T-cell (primary cell): Measurements from ENCODE around the gene BOLL. TPM values are rescaled to one million over a fixed set of nuclear protein-coding genes. Genes with fewer than 3 reads are reported as not detected.
"Not testable (repeated sequence)": the region's sequence is repeated elsewhere in the genome, so short reads cannot be mapped to it uniquely, and the experiment has no call there.

ENCODE experiments used
- ATAC-seq, 4 experiments: fragments of 200-7000 bp in 3 of 4; fragments of 150-1000 bp in 1 of 4; cut with Tn5 transposase; replicated peaks in 1 of 4; 1 replicate in 3 of 4; 2 replicates in 1 of 4; pipeline ENCODE4 v1.10.0; 2021; ENCODE audit warnings: moderate library complexity in 3 of 4, mild to moderate bottlenecking in 2 of 4, moderate number of reproducible peaks in 1 of 4
- CTCF ChIA-PET, 2 donors: fragments of 300-600 bp; sonication (Branson Sonifier 250); formaldehyde crosslinking; loops; one replicate each; lab custom pipeline; 2022; ENCODE audit warnings: antibody characterized with exemption in 2 of 2; lab: Charles Lee
- POLR2A ChIA-PET, 2 donors: fragments of 300-600 bp; sonication (Branson Sonifier 250); formaldehyde crosslinking; loops; one replicate each; lab custom pipeline; 2022; ENCODE audit warnings: antibody characterized with exemption in 2 of 2; lab: Charles Lee
- DNase-seq, 35 experiments: peaks; one replicate each; pipeline versions ENCODE4 v3.0.0 to v3.0.0-alpha.2; 2013 to 2023
- H3K27ac ChIP-seq: one replicate; pipeline ENCODE4 v1.5.1; 2013; ENCODE audit warnings: low read length
- H3K27me3 ChIP-seq, 2 experiments: replicated peaks in 1 of 2; 1 replicate in 1 of 2; 2 replicates in 1 of 2; pipeline versions ENCODE4 v1.6.1 to v1.7.0; 2013; ENCODE audit warnings: low read length in 1 of 2, mixed read lengths in 1 of 2; ENCODE audit not compliant: control insufficient read depth in 2 of 2, insufficient read depth in 2 of 2; ENCODE audit errors: extremely low read depth in 1 of 2
- H3K36me3 ChIP-seq, 2 donors: 1 replicate in 1 of 2; 2 replicates in 1 of 2; pipeline versions ENCODE4 v1.6.1 to v1.7.0; 2013; ENCODE audit warnings: low read length in 1 of 2; ENCODE audit not compliant: control insufficient read depth in 2 of 2, insufficient read depth in 1 of 2; ENCODE audit errors: extremely low read depth in 1 of 2
- H3K4me1 ChIP-seq, 2 experiments: 1 replicate in 1 of 2; 2 replicates in 1 of 2; pipeline versions ENCODE4 v1.6.1 to v1.7.0; 2013; ENCODE audit warnings: low read length in 2 of 2, mixed read lengths in 1 of 2; ENCODE audit not compliant: insufficient read depth in 2 of 2, control insufficient read depth in 1 of 2; ENCODE audit errors: extremely low read depth in 1 of 2
- H3K4me3 ChIP-seq, 2 donors: 1 replicate in 1 of 2; 2 replicates in 1 of 2; pipeline versions ENCODE4 v1.5.1 to v1.7.0; 2013; ENCODE audit warnings: mild to moderate bottlenecking in 2 of 2, low read length in 1 of 2, moderate library complexity in 1 of 2; ENCODE audit not compliant: control insufficient read depth in 1 of 2; ENCODE audit errors: extremely low read depth in 1 of 2
- H3K9me3 ChIP-seq: 2 replicates; pipeline ENCODE4 v1.7.0; 2013
- H3K27ac Mint-ChIP-seq, 2 donors: one replicate each; pipeline ENCODE4 v1.8.0; 2020 to 2021; ENCODE audit warnings: mild to moderate bottlenecking in 2 of 2, mixed read lengths in 2 of 2
- H3K27me3 Mint-ChIP-seq, 2 donors: one replicate each; pipeline ENCODE4 v1.8.0; 2021 to 2022; ENCODE audit warnings: mixed read lengths in 2 of 2
- H3K36me3 Mint-ChIP-seq: one replicate; pipeline ENCODE4 v1.8.0; 2021; ENCODE audit warnings: mixed read lengths
- H3K4me1 Mint-ChIP-seq, 3 donors: one replicate each; pipeline ENCODE4 v1.8.0; 2020 to 2022; ENCODE audit warnings: mixed read lengths in 3 of 3, mild to moderate bottlenecking in 1 of 3
- H3K4me3 Mint-ChIP-seq, 3 donors: one replicate each; pipeline ENCODE4 v1.8.0; 2020 to 2022; ENCODE audit warnings: mild to moderate bottlenecking in 3 of 3, mixed read lengths in 3 of 3, moderate library complexity in 3 of 3
- H3K9me3 Mint-ChIP-seq, 3 donors: one replicate each; pipeline ENCODE4 v1.8.0; 2020 to 2022; ENCODE audit warnings: mixed read lengths in 3 of 3
- WGBS: methylation state at CpG from one replicate; pipeline ENCODE4 v1.1.5; 2013; ENCODE audit warnings: missing lambda C conversion rate; ENCODE audit not compliant: insufficient coverage; 5-methylcytosine and 5-hydroxymethylcytosine counted together
- total RNA-seq, 35 experiments: library from RNA in 6 of 35; stranded (reverse) in 6 of 35; fragments of 120-200 nt in 1 of 35; gene quantifications; one replicate each; pipeline versions ENCODE4 v1.2.1 to v1.2.4 and lab custom pipeline; 2013 to 2026

BOLL gene
- total RNA-seq, 5 donors from 2014 or later (not counting 1 experiment from before 2014, with no cell fraction given): not detected

DNA sequence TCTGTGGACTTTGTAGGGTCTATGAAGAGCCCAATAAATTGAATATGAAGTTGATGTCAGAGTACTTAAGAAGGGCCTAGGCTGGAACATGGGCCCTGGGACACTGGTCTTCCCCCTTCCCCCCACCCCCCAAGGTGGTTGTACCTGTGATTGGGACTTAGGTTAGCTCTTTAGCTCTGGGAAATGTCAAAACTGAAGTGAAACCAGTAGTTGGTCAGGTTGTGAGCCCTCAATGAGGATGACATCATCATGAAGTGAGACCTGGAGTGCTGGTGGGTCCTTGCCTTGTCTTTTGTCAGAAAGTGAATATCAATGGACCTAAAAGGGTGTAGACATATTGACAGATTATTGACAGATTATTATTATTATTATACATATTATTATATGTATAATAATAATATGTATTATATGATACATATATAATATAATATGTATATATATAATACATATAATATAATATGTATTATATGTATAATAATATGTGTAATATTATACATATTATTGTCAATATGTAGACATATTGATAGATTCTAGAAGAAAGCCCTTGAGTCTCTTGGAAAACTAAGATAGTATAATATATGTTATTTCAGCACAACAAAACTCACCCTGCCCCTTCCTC lies 74.6 kb downstream of the BOLL start:
- Histone ChIP-seq H3K4me1 (peaks cover 25 to 32% of the 10 kb centered on the region in 2 experiments), H3K27ac (no peak overlapping the region), H3K27me3 (no peaks in the 10 kb centered on the region), H3K36me3 (peaks cover 0 to 7% of the 10 kb centered on the region in 2 donors), H3K9me3 (no peaks in the 10 kb centered on the region), H3K4me3 (no peak overlapping the region)
- ATAC-seq: no peak
- no peak overlapping the region for H3K4me3 Mint-ChIP-seq
- no peaks in the 10 kb centered on the region for H3K9me3 Mint-ChIP-seq
- POLR2A ChIA-PET: no interaction called here
- no peak for DNase-seq
- no peaks in the 10 kb centered on the region for H3K27me3 Mint-ChIP-seq
- H3K4me1 Mint-ChIP-seq: peaks cover 52 to 63% (median 54%) of the 10 kb centered on the region in 3 donors
- CTCF ChIA-PET: interaction anchor here (0.6 to 0.7 kb wide), 2 partner anchors 203 to 586 kb away, joined by 3 to 6 read pairs; no protein-coding TSS in a partner anchor
- H3K27ac Mint-ChIP-seq: no peak overlapping the region
- peaks cover 32% of the 10 kb centered on the region for H3K36me3 Mint-ChIP-seq

DNA sequence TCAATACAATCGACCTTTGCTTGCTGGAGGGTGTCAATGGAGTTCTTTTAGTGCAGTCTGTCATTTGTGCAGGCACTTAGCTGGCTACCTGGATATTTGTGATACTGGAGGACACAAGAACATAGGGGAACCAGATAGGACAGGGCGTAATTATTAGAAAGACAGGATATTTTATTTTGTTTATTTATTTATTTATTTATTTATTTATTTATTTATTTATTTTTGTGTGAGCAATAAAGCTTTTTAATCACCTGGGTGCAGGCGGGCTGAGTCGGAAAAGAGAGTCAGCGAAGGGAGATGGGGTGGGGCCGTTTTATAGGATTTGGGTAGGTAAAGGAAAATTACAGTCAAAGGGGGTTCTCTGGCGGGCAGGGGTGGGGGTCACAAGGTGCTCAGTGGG lies 76.0 kb downstream of the BOLL start:
- H3K9me3 ChIP-seq, H3K27me3 Mint-ChIP-seq, H3K36me3 ChIP-seq, POLR2A ChIA-PET, H3K4me3 ChIP-seq, CTCF ChIA-PET, H3K9me3 Mint-ChIP-seq, H3K27me3 ChIP-seq, ATAC-seq, DNase-seq, H3K27ac ChIP-seq: not testable (repeated sequence)
- whole genome bisulfite sequencing: 83% methylated on average over 4 of the region's 7 CpGs
- H3K4me1 ChIP-seq: peaks cover 28 to 39% of the 10 kb centered on the region in 2 experiments
- peaks cover 32% of the 10 kb centered on the region for H3K36me3 Mint-ChIP-seq
- peak overlapping the region in 1 of 3 donors; percentile 64 for H3K4me3 Mint-ChIP-seq
- peak overlapping the region in 1 of 2 donors; percentile 31 for H3K27ac Mint-ChIP-seq
- H3K4me1 Mint-ChIP-seq: peaks cover 56 to 64% (median 59%) of the 10 kb centered on the region in 3 donors

DNA sequence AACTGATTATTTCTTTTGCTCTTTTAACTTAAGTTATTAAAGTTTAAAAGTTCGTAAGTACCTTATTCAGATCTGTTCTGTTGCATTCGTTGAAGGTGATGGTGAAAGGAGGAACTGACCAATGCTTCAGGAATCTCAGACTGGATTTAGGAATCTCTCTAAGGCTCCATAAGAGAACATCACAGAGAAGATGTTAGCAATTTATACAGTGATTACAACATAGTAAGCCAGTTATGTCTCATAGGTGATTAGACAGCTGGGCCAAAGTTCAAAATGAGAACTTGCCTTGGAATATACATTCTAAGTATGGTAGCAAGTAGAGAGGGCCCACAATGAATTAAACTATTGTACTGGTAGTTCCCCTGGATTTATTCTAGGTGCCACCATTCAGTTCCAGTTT lies 76.8 kb downstream of the BOLL start:
- DNase-seq (no peak), ATAC-seq (no peak)
- Histone ChIP-seq H3K36me3 (peaks cover 0 to 7% of the 10 kb centered on the region in 2 donors), H3K27ac (no peak overlapping the region), H3K27me3 (no peaks in the 10 kb centered on the region), H3K9me3 (no peaks in the 10 kb centered on the region), H3K4me1 (peaks cover 29 to 41% of the 10 kb centered on the region in 2 experiments), H3K4me3 (no peak overlapping the region)
- Mint-ChIP-seq H3K27me3 (no peaks in the 10 kb centered on the region), H3K27ac (no peak overlapping the region), H3K36me3 (peaks cover 32% of the 10 kb centered on the region), H3K4me1 (peaks cover 58 to 62% (median 61%) of the 10 kb centered on the region in 3 donors), H3K9me3 (no peaks in the 10 kb centered on the region), H3K4me3 (peak overlapping the region in 1 of 3 donors; percentile 64)
- WGBS: no CpG with 5 or more reads among the region's 2 CpGs
- ChIA-PET CTCF (interaction anchor here (0.8 to 1.6 kb wide), 2 partner anchors 27 to 589 kb away, joined by 3 to 6 read pairs; no protein-coding TSS in a partner anchor), POLR2A (no interaction called here)

DNA sequence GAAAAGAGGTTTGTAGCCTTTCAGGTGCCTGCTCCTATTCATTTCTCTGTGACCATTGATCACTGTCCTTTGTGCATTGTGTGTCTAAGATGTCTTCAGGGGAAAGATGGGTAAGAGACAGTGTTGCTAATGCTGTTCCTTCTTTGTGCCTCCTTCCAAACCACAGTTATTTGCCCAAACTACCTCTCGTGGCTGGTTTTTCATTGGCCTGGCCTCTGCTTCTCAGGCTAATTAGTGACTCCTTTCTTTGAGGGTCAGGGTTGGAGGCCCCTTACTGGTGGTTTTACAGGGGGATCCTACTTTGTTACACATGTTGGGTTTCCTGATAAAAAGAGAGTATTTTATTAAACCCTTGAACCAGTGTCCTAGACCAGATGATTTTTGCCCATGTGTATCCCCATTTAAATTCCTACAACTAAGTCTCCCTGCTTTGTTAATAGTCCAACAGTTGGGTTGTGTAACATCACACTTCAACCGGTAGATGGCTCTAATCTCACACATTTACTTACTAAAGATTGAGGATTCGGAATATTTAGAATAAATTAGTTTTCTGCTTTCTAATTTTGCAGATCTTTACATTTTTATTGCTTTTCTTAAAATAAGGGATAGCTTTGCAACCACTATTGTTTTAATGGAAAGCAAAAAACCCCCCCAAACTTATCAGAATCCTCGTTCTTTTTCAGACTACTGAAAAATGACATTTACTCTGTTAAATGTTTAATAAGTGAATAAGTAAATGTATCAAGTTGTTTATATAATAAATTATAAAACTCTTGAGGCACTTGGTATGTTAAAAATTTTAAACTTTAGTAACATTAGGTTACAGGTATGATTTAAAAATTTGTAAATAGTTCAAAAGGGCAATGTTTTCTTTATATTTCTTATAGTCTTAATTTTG lies 77.6 kb downstream of the BOLL start:
- Histone ChIP-seq H3K27ac (no peak overlapping the region), H3K36me3 (peaks cover 0 to 7% of the 10 kb centered on the region in 2 donors), H3K27me3 (no peaks in the 10 kb centered on the region), H3K9me3 (no peaks in the 10 kb centered on the region), H3K4me1 (peaks cover 29 to 41% of the 10 kb centered on the region in 2 experiments), H3K4me3 (peak overlapping the region; percentile 86 to 97)
- H3K9me3 Mint-ChIP-seq: no peaks in the 10 kb centered on the region
- no peak for ATAC-seq
- ChIA-PET CTCF (interaction anchor here (0.6 to 1.7 kb wide), 6 partner anchors 8 to 589 kb away, joined by 3 to 7 read pairs (median 3); no protein-coding TSS in a partner anchor), POLR2A (no interaction called here)
- H3K27me3 Mint-ChIP-seq: peaks cover 0 to 1% of the 10 kb centered on the region in 2 donors
- H3K36me3 Mint-ChIP-seq: peaks cover 25% of the 10 kb centered on the region
- peak overlapping the region; percentile 78 to 89 (median 88) for H3K4me3 Mint-ChIP-seq
- peak overlapping the region in 1 of 2 donors; percentile 46 for H3K27ac Mint-ChIP-seq
- peak in 1 of 35 experiments; percentile 59 for DNase-seq
- H3K4me1 Mint-ChIP-seq: peaks cover 52 to 58% (median 54%) of the 10 kb centered on the region in 3 donors
- WGBS: no CpG with 5 or more reads among the region's 4 CpGs

GRCh38 chr2:197706839-197707207 lies 78.3 kb downstream of the BOLL start:
- H3K4me3 ChIP-seq: peak overlapping the region; percentile 86 to 97
- peaks cover 29 to 41% of the 10 kb centered on the region in 2 experiments for H3K4me1 ChIP-seq
- Mint-ChIP-seq H3K4me1 (peaks cover 52 to 58% (median 54%) of the 10 kb centered on the region in 3 donors), H3K4me3 (peak overlapping the region; percentile 78 to 89 (median 88)), H3K27me3 (peaks cover under 1 to 3% of the 10 kb centered on the region in 2 donors), H3K9me3 (no peaks in the 10 kb centered on the region), H3K36me3 (peaks cover 21% of the 10 kb centered on the region), H3K27ac (no peak overlapping the region)
- WGBS: 74% methylated on average over 3 of the region's 5 CpGs
- peaks cover 0 to 7% of the 10 kb centered on the region in 2 donors for H3K36me3 ChIP-seq
- H3K27ac ChIP-seq: no peak overlapping the region
- DNase-seq (no peak), ATAC-seq (no peak)
- POLR2A ChIA-PET: interaction anchor here in 1 of 2 donors (0.6 kb wide), 1 partner anchor 183 kb away, joined by 3 read pairs; no protein-coding TSS in a partner anchor
- H3K9me3 ChIP-seq: no peaks in the 10 kb centered on the region
- H3K27me3 ChIP-seq: no peaks in the 10 kb centered on the region
- CTCF ChIA-PET: interaction anchor here (0.6 to 1.7 kb wide), 5 partner anchors 9 to 422 kb away, joined by 3 to 7 read pairs (median 3); no protein-coding TSS in a partner anchor
